ENCODE measurements around the gene FGF1. TPM values are rescaled to one million over a fixed set of nuclear protein-coding genes. Genes with fewer than 3 reads are reported as not detected.

Gene FGF1
- total RNA-seq, 1 donor from 2014 or later, result not detected

GRCh38 chr5:142587354-142587965, 98.4 kb downstream of the FGF1 start:
- Histone ChIP-seq H3F3A (ENCODE audit: low read depth) (no peaks in the 10 kb centered on the region), H3K36me3 (no peaks in the 10 kb centered on the region), H3K4me1 (no peaks in the 10 kb centered on the region), H3K79me2 (ENCODE audit: low read depth) (no peaks in the 10 kb centered on the region), H3K27ac (no peak overlapping the region), H2AFZ (replicated peaks) (no peak overlapping the region), H3K4me3 (no peak overlapping the region), H3K9ac (no peak overlapping the region), H3K9me3 (ENCODE audit: low read depth) (no peaks in the 10 kb centered on the region), H3K27me3 (no peaks in the 10 kb centered on the region), H3K4me2 (no peak overlapping the region), H4K20me1 (ENCODE audit: low read depth) (no peaks in the 10 kb centered on the region)
- Mint-ChIP-seq H3K27ac (no peak overlapping the region), H3K9me3 (no peaks in the 10 kb centered on the region), H3K36me3 (no peaks in the 10 kb centered on the region), H3K4me3 (no peak overlapping the region), H3K27me3 (ENCODE audit: insufficient read depth, low read depth) (no peaks in the 10 kb centered on the region), H3K4me1 (peaks cover 4% of the 10 kb centered on the region)
- TF ChIP-seq EZH2 (IDR thresholded peaks at IDR 0.05), result no peak
- TF ChIP-seq EZH2phosphoT487 (IDR thresholded peaks at IDR 0.05), result no peak
- peak; percentile 73 for TF ChIP-seq CTCF (IDR thresholded peaks at IDR 0.05)
- peak; percentile 81 for DNase-seq (ENCODE audit: low spot score)

- Histone ChIP-seq H3K79me2 (ENCODE audit: low read depth) (no peaks in the 10 kb centered on the region), H2AFZ (replicated peaks) (no peak overlapping the region), H3K4me2 (no peak overlapping the region), H3K9me3 (ENCODE audit: low read depth) (no peaks in the 10 kb centered on the region), H3K9ac (no peak overlapping the region), H3K27me3 (no peaks in the 10 kb centered on the region), H4K20me1 (ENCODE audit: low read depth) (no peaks in the 10 kb centered on the region), H3K4me3 (no peak overlapping the region), H3F3A (ENCODE audit: low read depth) (no peaks in the 10 kb centered on the region), H3K4me1 (no peaks in the 10 kb centered on the region), H3K27ac (no peak overlapping the region), H3K36me3 (no peaks in the 10 kb centered on the region)
- Mint-ChIP-seq H3K27me3 (ENCODE audit: insufficient read depth, low read depth) (no peaks in the 10 kb centered on the region), H3K36me3 (no peaks in the 10 kb centered on the region), H3K27ac (no peak overlapping the region), H3K4me3 (no peak overlapping the region), H3K9me3 (no peaks in the 10 kb centered on the region), H3K4me1 (peaks cover 4% of the 10 kb centered on the region)
- DNase-seq (ENCODE audit: low spot score), result no peak
- TF ChIP-seq EZH2phosphoT487 (IDR thresholded peaks at IDR 0.05) (no peak), EZH2 (IDR thresholded peaks at IDR 0.05) (no peak), CTCF (IDR thresholded peaks at IDR 0.05) (no peak)
Observed at GRCh38 chr5:142586552-142586951, 99.3 kb downstream of the FGF1 start.

- TF ChIP-seq EZH2phosphoT487 (IDR thresholded peaks at IDR 0.05) (no peak), EZH2 (IDR thresholded peaks at IDR 0.05) (no peak), CTCF (IDR thresholded peaks at IDR 0.05) (no peak)
Observed at GRCh38 chr5:142585451-142585850, 100.4 kb downstream of the FGF1 start.

More at GRCh38 chr5:142585451-142585850, 100.4 kb downstream of the FGF1 start:
- peaks cover 1% of the 10 kb centered on the region for H3K4me1 Mint-ChIP-seq
- H3F3A ChIP-seq (ENCODE audit: low read depth), result no peaks in the 10 kb centered on the region
- H3K27me3 ChIP-seq, result no peaks in the 10 kb centered on the region
- H2AFZ ChIP-seq (replicated peaks), result no peak overlapping the region
- H3K4me2 ChIP-seq, result no peak overlapping the region
- no peaks in the 10 kb centered on the region for H3K27me3 Mint-ChIP-seq (ENCODE audit: insufficient read depth, low read depth)
- H3K27ac ChIP-seq, result no peak overlapping the region
- no peaks in the 10 kb centered on the region for H3K4me1 ChIP-seq
- H3K79me2 ChIP-seq (ENCODE audit: low read depth), result no peaks in the 10 kb centered on the region
- no peaks in the 10 kb centered on the region for H3K36me3 Mint-ChIP-seq
- no peaks in the 10 kb centered on the region for H4K20me1 ChIP-seq (ENCODE audit: low read depth)
- no peak overlapping the region for H3K27ac Mint-ChIP-seq
- DNase-seq (ENCODE audit: low spot score), result no peak
- H3K9me3 Mint-ChIP-seq, result no peaks in the 10 kb centered on the region
- no peak overlapping the region for H3K4me3 ChIP-seq
- no peaks in the 10 kb centered on the region for H3K9me3 ChIP-seq (ENCODE audit: low read depth)
- no peak overlapping the region for H3K9ac ChIP-seq
- no peak overlapping the region for H3K4me3 Mint-ChIP-seq
- no peaks in the 10 kb centered on the region for H3K36me3 ChIP-seq
